Activated CD8-positive, alpha-beta memory T cell treated with anti-CD3 and anti-CD28 coated beads for 24 hours (primary cell): ENCODE data around the gene UBTD1.
"Not testable (repeated sequence)": the region's sequence is repeated elsewhere in the genome, so short reads cannot be mapped to it uniquely, and the experiment has no call there.

Source experiments
- DNase-seq: peaks from one replicate; pipeline ENCODE4 v3.0.0-alpha.2; 2020

UBTD1 gene

GRCh38 chr10:97540669-97541500, 42.2 kb downstream of the UBTD1 start:
- DNase-seq, result no peak

GRCh38 chr10:97542169-97543024, 43.7 kb downstream of the UBTD1 start:
- peak; percentile 72 for DNase-seq

- peak; percentile 77 for DNase-seq
These were observed 44.4 kb downstream of the UBTD1 start for GRCh38 chr10:97543025-97543546.

- no peak for DNase-seq
These were observed 47.9 kb downstream of the UBTD1 start for GRCh38 chr10:97546456-97547270.

- no peak for DNase-seq
These were observed 48.5 kb downstream of the UBTD1 start for GRCh38 chr10:97547271-97547600.

GRCh38 chr10:97547962-97548361, 49.2 kb downstream of the UBTD1 start:
- DNase-seq, result no peak

GRCh38 chr10:97548828-97549455, 50.2 kb downstream of the UBTD1 start:
- DNase-seq, result no peak

GRCh38 chr10:97549587-97550322, 51.0 kb downstream of the UBTD1 start:
- no peak for DNase-seq

- DNase-seq, result no peak
These were observed 51.8 kb downstream of the UBTD1 start for GRCh38 chr10:97550336-97551149.

- DNase-seq, result no peak
These were observed 52.5 kb downstream of the UBTD1 start for GRCh38 chr10:97551271-97551670.

GRCh38 chr10:97553575-97554031, 54.9 kb downstream of the UBTD1 start:
- DNase-seq, result peak; percentile 85

- DNase-seq, result not testable (repeated sequence)
These were observed 55.6 kb downstream of the UBTD1 start for GRCh38 chr10:97554336-97554735.

- not testable (repeated sequence) for DNase-seq
These were observed 56.8 kb downstream of the UBTD1 start for GRCh38 chr10:97555541-97555940.

- not testable (repeated sequence) for DNase-seq
These were observed 62.1 kb downstream of the UBTD1 start for GRCh38 chr10:97560731-97561381.

GRCh38 chr10:97561386-97562077, 62.8 kb downstream of the UBTD1 start:
- DNase-seq, result not testable (repeated sequence)

- not testable (repeated sequence) for DNase-seq
These were observed 63.6 kb downstream of the UBTD1 start for GRCh38 chr10:97562329-97562728.

- no peak for DNase-seq
These were observed 64.6 kb downstream of the UBTD1 start for GRCh38 chr10:97563337-97563736.

GRCh38 chr10:97564776-97565175, 66.1 kb downstream of the UBTD1 start:
- DNase-seq, result no peak

GRCh38 chr10:97566336-97566996, 67.7 kb downstream of the UBTD1 start:
- DNase-seq, result no peak
